HEK293 (cell line): ENCODE measurements around the gene B3GALT5.

Source experiments
- CTCF ChIA-PET: fragments of 350-600 bp; formaldehyde crosslinking; extraction: SDS; loops from one replicate; lab custom pipeline; 2021; ENCODE audit warnings: antibody characterized with exemption; lab: Yijun Ruan, JAX
- POLR2A ChIA-PET: fragments of 300-600 bp; formaldehyde crosslinking; extraction: SDS; loops from one replicate; lab custom pipeline; 2020; ENCODE audit warnings: antibody characterized with exemption, inconsistent platforms; lab: Yijun Ruan, JAX
- H3K27ac ChIP-seq: fragments of 200-500 bp; sonication (Bioruptor generic); 2 replicates; pipeline ENCODE4 v1.5.1; 2014; ENCODE audit warnings: low read depth, low read length, control low read depth, inconsistent platforms; ENCODE audit errors: extremely low read depth
- H3K36me3 ChIP-seq, 2 experiments: fragments of 200-500 bp in 1 of 2; sonication (Bioruptor generic) in 1 of 2; 1 replicate in 1 of 2; 2 replicates in 1 of 2; pipeline ENCODE4 v1.5.1; 2014 to 2017; ENCODE audit warnings: inconsistent platforms in 2 of 2, low read length in 2 of 2; ENCODE audit not compliant: control insufficient read depth in 2 of 2, insufficient read depth in 1 of 2
- H3K4me1 ChIP-seq: fragments of 200-500 bp; sonication (Bioruptor generic); 2 replicates; pipeline ENCODE4 v1.5.1; 2014; ENCODE audit warnings: mild to moderate bottlenecking, low read length, inconsistent platforms; ENCODE audit not compliant: control insufficient read depth, insufficient read depth
- H3K4me3 ChIP-seq: 2 replicates; pipeline ENCODE4 v1.5.1; 2011; ENCODE audit warnings: low read depth, mild to moderate bottlenecking, control low read depth, low read length, moderate library complexity
- H3K9me3 ChIP-seq: fragments of 200-500 bp; sonication (Bioruptor generic); 2 replicates; pipeline ENCODE4 v1.5.1; 2014; ENCODE audit warnings: low read depth, low read length, inconsistent platforms; ENCODE audit not compliant: control insufficient read depth, insufficient read depth
- BCL11A ChIP-seq: fragments of 450-650 bp; formaldehyde crosslinking; IDR thresholded peaks from 2 replicates; pipeline ENCODE4 v1.5.1; 2016; ENCODE audit warnings: low read depth, missing biosample characterization, missing genetic modification characterization
- BCL6B ChIP-seq: fragments of 450-650 bp; formaldehyde crosslinking; IDR thresholded peaks from 2 replicates; pipeline ENCODE4 v1.5.1; 2017; ENCODE audit warnings: missing biosample characterization, missing genetic modification characterization
- KLF7 ChIP-seq: fragments of 450-650 bp; formaldehyde crosslinking; IDR thresholded peaks from 2 replicates; pipeline ENCODE4 v1.5.1; 2016; ENCODE audit warnings: missing biosample characterization, missing genetic modification characterization, borderline replicate concordance
- PRDM10 ChIP-seq: fragments of 450-650 bp; formaldehyde crosslinking; IDR thresholded peaks from 2 replicates; pipeline ENCODE4 v1.5.1; 2016; ENCODE audit warnings: missing biosample characterization, missing genetic modification characterization
- SALL2 ChIP-seq: fragments of 450-650 bp; formaldehyde crosslinking; IDR thresholded peaks from 2 replicates; pipeline ENCODE4 v1.5.0; 2017; ENCODE audit warnings: missing biosample characterization, mild to moderate bottlenecking, missing genetic modification characterization, borderline replicate concordance
- WT1 ChIP-seq: fragments of 450-650 bp; formaldehyde crosslinking; IDR thresholded peaks from 2 replicates; pipeline ENCODE4 v1.5.1; 2016; ENCODE audit warnings: missing biosample characterization, missing genetic modification characterization
- YY2 ChIP-seq: fragments of 450-650 bp; formaldehyde crosslinking; IDR thresholded peaks from 2 replicates; pipeline ENCODE4 v1.5.1; 2016; ENCODE audit warnings: missing biosample characterization, missing genetic modification characterization
- ZBTB20 ChIP-seq: fragments of 450-650 bp; formaldehyde crosslinking; IDR thresholded peaks from 2 replicates; pipeline ENCODE4 v1.5.1; 2016; ENCODE audit warnings: missing biosample characterization, missing genetic modification characterization
- ZBTB21 ChIP-seq: fragments of 450-650 bp; formaldehyde crosslinking; IDR thresholded peaks from 2 replicates; pipeline ENCODE4 v1.5.1; 2017; ENCODE audit warnings: missing biosample characterization, missing genetic modification characterization
- ZBTB7A ChIP-seq: fragments of 450-650 bp; formaldehyde crosslinking; IDR thresholded peaks from 2 replicates; pipeline ENCODE4 v1.5.1; 2016; ENCODE audit warnings: low read depth, missing biosample characterization, missing genetic modification characterization
- ZNF140 ChIP-seq: fragments of 450-650 bp; formaldehyde crosslinking; IDR thresholded peaks from 2 replicates; pipeline ENCODE4 v1.5.1; 2016; ENCODE audit warnings: missing biosample characterization, missing genetic modification characterization
- ZNF146 ChIP-seq: fragments of 450-650 bp; formaldehyde crosslinking; IDR thresholded peaks from 2 replicates; pipeline ENCODE4 v1.5.1; 2016; ENCODE audit warnings: missing biosample characterization, missing genetic modification characterization
- ZNF223 ChIP-seq: fragments of 450-650 bp; formaldehyde crosslinking; IDR thresholded peaks from 2 replicates; pipeline ENCODE4 v1.5.1; 2016; ENCODE audit warnings: missing biosample characterization, missing genetic modification characterization
- ZNF274 ChIP-seq, 2 experiments: fragments of 200-500 bp in 1 of 2; fragments of 450-650 bp in 1 of 2; sonication (Bioruptor generic) in 1 of 2; formaldehyde crosslinking in 1 of 2; IDR thresholded peaks; 2 replicates each; pipeline versions ENCODE4 v1.5.1 to v1.6.1; 2014 to 2016; ENCODE audit warnings: borderline replicate concordance in 1 of 2, inconsistent platforms in 1 of 2, low read length in 1 of 2, missing biosample characterization in 1 of 2, missing genetic modification characterization in 1 of 2
- ZNF341 ChIP-seq: fragments of 450-650 bp; formaldehyde crosslinking; IDR thresholded peaks from 2 replicates; pipeline ENCODE4; 2016; ENCODE audit warnings: low read depth, missing biosample characterization, missing genetic modification characterization
- ZNF354C ChIP-seq: fragments of 450-650 bp; formaldehyde crosslinking; IDR thresholded peaks from 2 replicates; pipeline ENCODE4 v1.5.1; 2016; ENCODE audit warnings: missing biosample characterization, missing genetic modification characterization, low read depth, borderline replicate concordance
- ZNF48 ChIP-seq: fragments of 450-650 bp; formaldehyde crosslinking; IDR thresholded peaks from 2 replicates; pipeline ENCODE4 v1.5.1; 2016; ENCODE audit warnings: missing biosample characterization, missing genetic modification characterization
- ZNF488 ChIP-seq: fragments of 450-650 bp; formaldehyde crosslinking; IDR thresholded peaks from 2 replicates; pipeline ENCODE4 v1.5.1; 2016; ENCODE audit warnings: missing biosample characterization, missing genetic modification characterization
- ZNF548 ChIP-seq: fragments of 450-650 bp; formaldehyde crosslinking; IDR thresholded peaks from 2 replicates; pipeline ENCODE4 v1.5.1; 2016; ENCODE audit warnings: missing biosample characterization, missing genetic modification characterization
- ZNF600 ChIP-seq: fragments of 450-650 bp; formaldehyde crosslinking; IDR thresholded peaks from 2 replicates; pipeline ENCODE4 v1.5.1; 2016; ENCODE audit warnings: missing biosample characterization, missing genetic modification characterization
- ZNF624 ChIP-seq: fragments of 450-650 bp; formaldehyde crosslinking; IDR thresholded peaks from 2 replicates; pipeline ENCODE4 v1.5.1; 2017; ENCODE audit warnings: missing biosample characterization, missing genetic modification characterization
- ZNF664 ChIP-seq: fragments of 450-650 bp; formaldehyde crosslinking; IDR thresholded peaks from 2 replicates; pipeline ENCODE4 v1.5.1; 2016; ENCODE audit warnings: missing biosample characterization, missing genetic modification characterization
- ZNF670 ChIP-seq: fragments of 450-650 bp; formaldehyde crosslinking; IDR thresholded peaks from 2 replicates; pipeline ENCODE4 v1.5.1; 2016; ENCODE audit warnings: missing biosample characterization, missing genetic modification characterization, low read depth
- ZNF747 ChIP-seq: fragments of 450-650 bp; formaldehyde crosslinking; IDR thresholded peaks from 2 replicates; pipeline ENCODE4 v1.5.1; 2016; ENCODE audit warnings: missing biosample characterization, missing genetic modification characterization
- ZNF76 ChIP-seq: fragments of 450-650 bp; formaldehyde crosslinking; IDR thresholded peaks from 2 replicates; pipeline ENCODE4; 2016; ENCODE audit warnings: low read depth, missing biosample characterization, missing genetic modification characterization, borderline replicate concordance
- ZSCAN4 ChIP-seq: fragments of 450-650 bp; formaldehyde crosslinking; IDR thresholded peaks from 2 replicates; pipeline ENCODE4 v1.5.1; 2017; ENCODE audit warnings: missing biosample characterization, missing genetic modification characterization

B3GALT5 gene

GRCh38 chr21:39595465-39595864 lies 17.3 kb upstream of the B3GALT5 start:
- TF ChIP-seq ZNF48 (no peak), ZNF670 (tag by site-specific recombination) (no peak), ZNF223 (no peak), SALL2 (tag by site-specific recombination) (no peak), BCL6B (tag by site-specific recombination) (no peak), ZBTB7A (tag by site-specific recombination) (no peak), ZNF548 (no peak), ZNF146 (tag by site-specific recombination) (no peak), WT1 (tag by site-specific recombination) (no peak)
- Histone ChIP-seq H3K4me3 (no peak overlapping the region), H3K36me3 (no peaks in the 10 kb centered on the region), H3K9me3 (no peaks in the 10 kb centered on the region), H3K27ac (no peak overlapping the region), H3K4me1 (0 out of 2 replicates have a peak, but pooled peaks cover 1% of the 10 kb centered on the region)
- ChIA-PET POLR2A (no interaction called here), CTCF (no interaction called here)

- POLR2A ChIA-PET = no interaction called here
- CTCF ChIA-PET = no interaction called here
- Histone ChIP-seq H3K4me3 (no peak overlapping the region), H3K36me3 (no peaks in the 10 kb centered on the region), H3K4me1 (0 out of 2 replicates have a peak, but pooled peaks cover 3% of the 10 kb centered on the region), H3K27ac (no peak overlapping the region), H3K9me3 (no peaks in the 10 kb centered on the region)
- TF ChIP-seq YY2 (tag by site-specific recombination) = no peak
- TF ChIP-seq ZBTB21 (tag by site-specific recombination) = no peak
- TF ChIP-seq ZNF624 (tag by site-specific recombination) = no peak
- no peak for TF ChIP-seq ZNF600 (tag by site-specific recombination)
- no peak for TF ChIP-seq ZNF488
- no peak for TF ChIP-seq ZNF274 (IDR thresholded peaks at IDR 0.05; ENCODE audit: low read length)
- TF ChIP-seq ZNF274 (tag by site-specific recombination; IDR thresholded peaks at IDR 0.05; ENCODE audit: borderline replicate concordance) = no peak
- TF ChIP-seq ZNF140 (tag by site-specific recombination) = no peak
- TF ChIP-seq ZNF76 (tag by site-specific recombination) = no peak
- TF ChIP-seq ZNF664 (tag by site-specific recombination) = no peak
- no peak for TF ChIP-seq ZNF341
- no peak for TF ChIP-seq ZBTB20
- TF ChIP-seq KLF7 (tag by site-specific recombination) = no peak
- no peak for TF ChIP-seq ZSCAN4 (tag by site-specific recombination)
- TF ChIP-seq ZNF747 = no peak
- no peak for TF ChIP-seq PRDM10 (tag by site-specific recombination)
- no peak for TF ChIP-seq BCL11A (tag by site-specific recombination)
- TF ChIP-seq ZNF354C (tag by site-specific recombination) = no peak
These were observed 15.1 kb upstream of the B3GALT5 start for GRCh38 chr21:39597595-39597994.
